NT2/D1 (cell line): Measurements from ENCODE around the gene SRP14.

Experiments
- YY1 ChIP-seq: IDR thresholded peaks from 2 replicates; pipeline ENCODE4 v1.6.1; 2011; ENCODE audit not compliant: insufficient read length, insufficient read depth
- ZNF274 ChIP-seq: IDR thresholded peaks from 2 replicates; pipeline ENCODE4 v1.6.1; 2011; ENCODE audit warnings: mild to moderate bottlenecking, low read depth, low read length

DNA sequence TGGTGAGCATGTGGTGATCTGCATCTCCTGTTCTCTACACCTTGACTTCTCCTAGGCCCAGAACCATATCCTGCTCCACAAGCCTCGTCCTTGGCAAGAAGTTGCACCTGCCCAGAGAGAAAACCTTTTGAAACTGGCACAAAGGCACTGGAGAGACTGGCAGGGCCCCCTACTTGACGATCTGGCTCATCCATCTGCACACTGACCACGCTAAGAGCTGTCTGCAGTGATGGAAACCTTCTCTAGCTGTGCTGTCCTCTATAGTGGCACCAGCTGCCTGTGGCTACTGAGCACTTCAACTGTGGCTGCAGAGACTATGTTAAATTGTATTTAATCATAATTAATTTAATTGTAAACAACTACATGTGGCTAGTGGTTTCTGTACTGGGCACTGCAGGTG lies 26.2 kb upstream of the SRP14 start:
- TF ChIP-seq ZNF274 (no peak), YY1 (no peak)
